ENCODE measurements around the gene ACTC1. TPM values are rescaled to one million over a fixed set of nuclear protein-coding genes. Genes with fewer than 3 reads are reported as not detected.

The ACTC1 gene
- total RNA-seq, 4 donors from 2014 or later = 0.09 to 0.38 TPM; not detected in 2

DNA sequence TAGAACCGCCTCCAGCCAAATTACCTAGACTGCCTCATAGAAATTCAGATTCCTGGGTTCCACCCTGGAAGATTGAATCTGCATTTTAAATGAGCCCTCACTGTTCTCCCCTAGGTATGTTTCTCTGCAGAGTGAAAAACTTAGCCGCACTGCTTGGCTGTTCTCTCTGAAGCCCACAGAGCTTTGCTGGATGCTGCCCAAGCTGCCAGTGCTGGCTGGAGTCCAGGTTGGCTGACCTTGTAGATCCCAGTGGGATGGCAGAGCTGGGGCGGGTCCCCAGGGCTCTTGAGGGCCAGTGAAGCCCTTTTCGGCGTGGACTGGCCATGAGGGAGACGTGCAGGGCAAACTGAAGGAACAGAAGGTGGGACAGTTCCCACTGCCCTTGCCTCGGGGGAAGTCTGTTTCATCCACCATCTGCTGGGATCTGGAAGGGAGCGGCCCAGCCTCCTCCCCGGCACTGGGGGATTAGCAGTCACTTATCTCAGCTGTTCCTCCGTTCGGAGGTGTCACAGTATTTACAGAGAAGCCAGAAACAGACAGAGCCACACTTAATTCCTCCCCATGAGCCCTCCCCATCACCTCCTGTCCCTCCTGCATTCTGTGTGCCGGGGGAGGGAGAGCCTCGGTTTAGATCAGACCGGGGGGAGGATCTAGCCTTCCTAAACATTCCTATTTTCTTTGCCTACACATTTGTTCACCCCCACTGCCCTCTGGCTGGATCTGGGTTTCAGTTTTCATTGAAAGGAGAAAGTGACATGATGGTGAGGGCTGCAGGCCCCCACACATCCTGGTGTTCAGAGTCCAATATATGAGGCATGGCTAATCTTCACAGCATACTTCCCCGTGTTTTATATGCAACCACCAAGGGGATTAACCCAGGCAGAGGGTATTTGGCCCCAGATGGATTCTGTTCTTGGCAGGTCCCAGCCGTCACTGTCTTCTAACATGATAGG is 4.1 kb upstream of the ACTC1 start:
- peaks cover 0 to 47% (median 3%) of the 10 kb centered on the region in 4 donors for H3K27me3 ChIP-seq
- TF ChIP-seq, protein P1, sequence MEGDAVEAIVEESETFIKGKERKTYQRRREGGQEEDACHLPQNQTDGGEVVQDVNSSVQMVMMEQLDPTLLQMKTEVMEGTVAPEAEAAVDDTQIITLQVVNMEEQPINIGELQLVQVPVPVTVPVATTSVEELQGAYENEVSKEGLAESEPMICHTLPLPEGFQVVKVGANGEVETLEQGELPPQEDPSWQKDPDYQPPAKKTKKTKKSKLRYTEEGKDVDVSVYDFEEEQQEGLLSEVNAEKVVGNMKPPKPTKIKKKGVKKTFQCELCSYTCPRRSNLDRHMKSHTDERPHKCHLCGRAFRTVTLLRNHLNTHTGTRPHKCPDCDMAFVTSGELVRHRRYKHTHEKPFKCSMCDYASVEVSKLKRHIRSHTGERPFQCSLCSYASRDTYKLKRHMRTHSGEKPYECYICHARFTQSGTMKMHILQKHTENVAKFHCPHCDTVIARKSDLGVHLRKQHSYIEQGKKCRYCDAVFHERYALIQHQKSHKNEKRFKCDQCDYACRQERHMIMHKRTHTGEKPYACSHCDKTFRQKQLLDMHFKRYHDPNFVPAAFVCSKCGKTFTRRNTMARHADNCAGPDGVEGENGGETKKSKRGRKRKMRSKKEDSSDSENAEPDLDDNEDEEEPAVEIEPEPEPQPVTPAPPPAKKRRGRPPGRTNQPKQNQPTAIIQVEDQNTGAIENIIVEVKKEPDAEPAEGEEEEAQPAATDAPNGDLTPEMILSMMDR (IDR thresholded peaks at IDR 0.05) = no peak
- TF ChIP-seq POLR2A (IDR thresholded peaks at IDR 0.05) = no peak
- H3K36me3 ChIP-seq = no peaks in the 10 kb centered on the region
- H3K9me3 ChIP-seq = no peaks in the 10 kb centered on the region
- intact Hi-C loops (cut with DNase I) = no loop called here
- WGBS, 2 donors = 31 to 35% methylated on average over 10 to 12 of the region's 16 CpGs
- no peak overlapping the region for H3K4me3 ChIP-seq
- no peak for DNase-seq
- peak overlapping the region in 2 of 4 donors; percentile 51 to 67 for H3K27ac ChIP-seq
- H3K4me1 ChIP-seq = peaks cover 5 to 24% (median 11%) of the 10 kb centered on the region in 3 donors

DNA sequence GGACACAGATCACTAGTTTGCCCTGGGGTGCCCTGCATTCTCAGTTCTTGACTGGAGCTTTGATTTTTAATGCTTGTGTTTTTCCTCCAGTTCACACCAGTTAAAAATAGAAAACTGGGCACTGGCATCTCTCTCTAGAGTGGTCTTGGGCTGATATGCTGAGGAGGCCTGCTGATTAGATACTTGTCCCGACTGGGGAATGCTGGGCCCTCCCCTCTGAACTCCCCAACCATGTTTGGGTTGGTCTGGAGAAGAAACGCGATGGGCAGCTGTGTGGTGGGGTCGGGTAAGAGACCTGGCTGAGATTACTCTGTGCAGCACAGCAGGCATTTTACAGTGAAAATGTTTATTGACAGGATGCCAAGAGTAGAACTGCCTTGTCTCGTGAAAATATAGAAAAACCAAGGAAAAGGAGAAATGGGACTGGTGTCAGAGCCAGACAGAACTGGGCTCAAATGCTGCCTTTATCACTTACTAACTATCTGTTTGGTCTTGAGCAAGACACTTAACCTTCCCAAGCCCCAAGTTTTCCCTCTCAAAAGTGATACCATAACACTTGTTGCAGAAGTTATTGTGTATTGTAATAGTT is 1.6 kb upstream of the ACTC1 start:
- no peaks in the 10 kb centered on the region for H3K36me3 ChIP-seq
- DNase-seq = no peak
- 49 to 51% methylated on average over 2 to 5 of the region's 5 CpGs for WGBS, 2 donors
- no peak overlapping the region for H3K4me3 ChIP-seq
- peaks cover 5 to 26% (median 11%) of the 10 kb centered on the region in 3 donors for H3K4me1 ChIP-seq
- H3K27ac ChIP-seq = no peak overlapping the region
- intact Hi-C loops (cut with DNase I) = no loop called here
- TF ChIP-seq, protein P1 (IDR thresholded peaks at IDR 0.05) = no peak
- no peak for TF ChIP-seq POLR2A (IDR thresholded peaks at IDR 0.05)
- no peaks in the 10 kb centered on the region for H3K9me3 ChIP-seq
- H3K27me3 ChIP-seq = peaks cover 0 to 69% (median 3%) of the 10 kb centered on the region in 4 donors

DNA sequence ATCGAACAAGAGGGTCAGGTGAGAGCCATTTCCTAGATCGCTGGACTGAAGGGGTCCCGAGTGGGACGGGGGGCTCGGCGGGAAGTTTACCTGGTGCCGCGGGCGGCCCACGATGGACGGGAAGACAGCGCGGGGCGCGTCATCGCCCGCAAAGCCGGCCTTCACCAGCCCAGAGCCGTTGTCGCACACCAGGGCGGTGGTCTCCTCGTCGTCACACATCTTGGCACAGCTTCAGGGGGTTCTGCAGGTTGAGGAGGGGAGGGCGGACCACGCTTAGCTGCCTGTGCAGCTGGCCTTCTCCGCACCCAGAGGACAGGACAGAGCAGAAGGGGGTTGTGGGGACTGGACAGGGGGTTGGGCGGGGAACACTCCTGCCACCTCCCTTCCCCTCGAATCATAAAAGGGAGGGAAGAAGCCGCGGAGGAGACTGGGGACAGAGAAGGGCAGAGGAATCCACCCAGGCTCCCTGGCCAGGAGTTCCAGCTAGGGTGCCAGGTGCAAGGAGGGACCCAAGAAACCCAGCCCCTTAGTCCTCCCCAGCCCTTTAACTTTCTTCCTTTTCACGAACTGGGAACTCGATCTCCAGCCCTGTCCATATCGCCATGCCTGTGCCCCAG is 651 bp downstream of the ACTC1 start:
- intact Hi-C loops (cut with DNase I) = no loop called here
- peak overlapping the region in 3 of 4 donors; percentile 1 to 49 (median 19) for H3K4me3 ChIP-seq
- H3K27me3 ChIP-seq = peaks cover 0 to 72% (median 3%) of the 10 kb centered on the region in 4 donors

DNA sequence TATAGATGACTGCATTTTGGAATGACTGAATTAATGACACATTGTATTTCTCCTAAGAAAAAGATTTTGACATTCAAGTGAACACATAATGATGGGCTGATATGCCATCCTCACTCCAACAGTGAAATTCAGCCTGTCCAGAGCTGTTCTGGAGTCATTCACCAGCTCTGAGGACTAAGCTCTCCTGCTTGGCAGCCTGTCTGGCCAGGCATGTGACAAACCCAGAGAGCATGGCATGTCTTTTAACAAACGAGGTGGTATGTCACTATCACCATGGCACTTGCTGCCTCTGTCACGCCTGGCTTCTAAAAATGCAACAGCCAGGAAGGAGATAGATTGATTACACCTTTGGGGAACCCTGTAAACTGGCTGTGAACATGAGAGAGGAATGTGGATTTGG is 1.4 kb downstream of the ACTC1 start:
- intact Hi-C loops (cut with DNase I) = no loop called here
- 25 to 34% methylated on average over 1 to 2 of the region's 2 CpGs for WGBS, 2 donors

More for the DNA sequence above, 651 bp downstream of the ACTC1 start:
- no peak overlapping the region for H3K27ac ChIP-seq
- TF ChIP-seq, protein P1 (IDR thresholded peaks at IDR 0.05) = no peak
- TF ChIP-seq POLR2A (IDR thresholded peaks at IDR 0.05) = no peak
- no peak for DNase-seq
- 15 to 43% methylated on average over 5 to 9 of the region's 33 CpGs for WGBS, 2 donors
- no peaks in the 10 kb centered on the region for H3K9me3 ChIP-seq
- H3K36me3 ChIP-seq = no peaks in the 10 kb centered on the region
- peaks cover 5 to 25% (median 11%) of the 10 kb centered on the region in 3 donors for H3K4me1 ChIP-seq

More for the DNA sequence above, 1.4 kb downstream of the ACTC1 start:
- Histone ChIP-seq H3K9me3 (no peaks in the 10 kb centered on the region), H3K27me3 (peaks cover 0 to 64% (median 3%) of the 10 kb centered on the region in 4 donors), H3K4me3 (no peak overlapping the region), H3K27ac (no peak overlapping the region), H3K4me1 (peaks cover 5 to 18% (median 11%) of the 10 kb centered on the region in 3 donors), H3K36me3 (no peaks in the 10 kb centered on the region)
- DNase-seq = no peak
- TF ChIP-seq POLR2A (IDR thresholded peaks at IDR 0.05) = no peak
- TF ChIP-seq, protein P1 (IDR thresholded peaks at IDR 0.05) = no peak

Data from esophagus squamous epithelium (tissue), 5 donors.